Astrocyte (in vitro differentiated cells and primary cell): ENCODE results near the gene SLC39A2. TPM values are rescaled to one million over a fixed set of nuclear protein-coding genes. Genes with fewer than 3 reads are reported as not detected.

Experiments
- DNase-seq: peaks from one replicate; pipeline ENCODE4 v3.0.0-alpha.2; 2010; ENCODE audit warnings: low read depth
- FAIRE-seq: peaks from 2 replicates; lab custom pipeline; 2011; peaks lifted over from hg19 to GRCh38; lab: Jason Lieb, UNC
- H2AFZ ChIP-seq: 2 replicates; pipeline ENCODE4 v1.6.0; 2012; ENCODE audit warnings: low read depth, low read length, inconsistent platforms
- H3K27ac ChIP-seq: 2 replicates; pipeline ENCODE4 v1.5.1; 2011; ENCODE audit warnings: low read depth, low read length, inconsistent platforms
- H3K27me3 ChIP-seq: 2 replicates; pipeline ENCODE4 v1.6.0; 2011; ENCODE audit warnings: low read length, inconsistent platforms; ENCODE audit not compliant: insufficient read depth
- H3K36me3 ChIP-seq: 2 replicates; pipeline ENCODE4 v1.5.1; 2011; ENCODE audit warnings: low read length, inconsistent platforms; ENCODE audit not compliant: insufficient read depth
- H3K4me1 ChIP-seq: 2 replicates; pipeline ENCODE4 v1.5.1; 2011; ENCODE audit warnings: low read length, inconsistent platforms; ENCODE audit not compliant: insufficient read depth
- H3K4me2 ChIP-seq: 2 replicates; pipeline ENCODE4 v1.6.0; 2012; ENCODE audit warnings: low read length, inconsistent platforms
- H3K4me3 ChIP-seq: 2 replicates; pipeline ENCODE4 v1.5.1; 2011; ENCODE audit warnings: low read depth, mild to moderate bottlenecking, low read length, inconsistent platforms; ENCODE audit not compliant: insufficient read depth
- H3K79me2 ChIP-seq: 2 replicates; pipeline ENCODE4 v1.6.0; 2012; ENCODE audit warnings: mild to moderate bottlenecking, low read length, inconsistent platforms; ENCODE audit not compliant: insufficient read depth
- H3K9ac ChIP-seq: 2 replicates; pipeline ENCODE4 v1.6.0; 2012; ENCODE audit warnings: mild to moderate bottlenecking, low read length, inconsistent platforms
- H3K9me3 ChIP-seq: 2 replicates; pipeline ENCODE4 v1.5.1; 2012; ENCODE audit warnings: low read depth, mild to moderate bottlenecking, low read length, inconsistent platforms; ENCODE audit not compliant: insufficient read depth
- H4K20me1 ChIP-seq: 2 replicates; pipeline ENCODE4 v1.6.0; 2012; ENCODE audit warnings: low read length, inconsistent platforms; ENCODE audit not compliant: insufficient read depth
- H3K27ac Mint-ChIP-seq: one replicate; pipeline ENCODE4 v1.8.0; 2021; ENCODE audit warnings: mild to moderate bottlenecking, mixed read lengths; ENCODE audit not compliant: unreplicated experiment
- H3K27me3 Mint-ChIP-seq: one replicate; pipeline ENCODE4 v1.8.0; 2021; ENCODE audit warnings: low read depth, mixed read lengths; ENCODE audit not compliant: unreplicated experiment
- H3K36me3 Mint-ChIP-seq: one replicate; pipeline ENCODE4 v1.8.0; 2021; ENCODE audit warnings: low read depth, mixed read lengths; ENCODE audit not compliant: unreplicated experiment
- H3K4me1 Mint-ChIP-seq: one replicate; pipeline ENCODE4 v1.8.0; 2021; ENCODE audit warnings: low read depth, mixed read lengths; ENCODE audit not compliant: unreplicated experiment
- H3K4me3 Mint-ChIP-seq: one replicate; pipeline ENCODE4 v1.8.0; 2021; ENCODE audit warnings: mild to moderate bottlenecking, moderate library complexity, mixed read lengths; ENCODE audit not compliant: unreplicated experiment
- H3K9me3 Mint-ChIP-seq: one replicate; pipeline ENCODE4 v1.8.0; 2021; ENCODE audit warnings: mild to moderate bottlenecking, mixed read lengths; ENCODE audit not compliant: unreplicated experiment
- EZH2 ChIP-seq: IDR thresholded peaks from 2 replicates; pipeline ENCODE4 v1.6.1; 2012; ENCODE audit warnings: mild to moderate bottlenecking, low read length, inconsistent platforms; ENCODE audit not compliant: insufficient read depth
- total RNA-seq: library from RNA; stranded (reverse); gene quantifications from 2 replicates; pipeline ENCODE4 v1.2.1, GENCODE V29; 2021
- TF ChIP-seq, protein P1 (sequence below): IDR thresholded peaks from 2 replicates; pipeline ENCODE4 v1.5.1; 2011; ENCODE audit warnings: low read depth, mild to moderate bottlenecking, inconsistent platforms, low read length, moderate library complexity; ENCODE audit not compliant: insufficient read depth

The SLC39A2 gene
- total RNA-seq, 1 donor from 2014 or later: 0.30 TPM

DNA sequence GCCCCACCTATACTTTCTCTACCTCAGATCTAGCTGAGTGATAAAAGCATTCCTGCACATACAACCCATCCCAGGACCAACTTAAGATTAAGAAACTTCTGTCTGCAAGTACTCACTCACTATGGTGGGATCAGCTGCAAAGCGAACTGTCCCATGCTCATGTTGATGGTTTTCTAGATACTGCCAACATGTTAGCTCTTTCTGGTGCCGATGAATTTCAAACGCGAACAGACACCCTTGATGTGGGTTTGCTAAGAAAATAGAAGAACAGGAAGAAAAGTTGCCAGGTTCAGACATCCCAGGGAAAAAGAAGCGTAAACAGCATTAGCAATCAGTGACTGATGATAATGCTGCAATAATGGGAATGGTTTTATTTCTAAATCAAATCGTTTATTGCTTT lies 1.5 kb upstream of the SLC39A2 start:
- H4K20me1 ChIP-seq: peaks cover 5% of the 10 kb centered on the region
- H3K79me2 ChIP-seq: no peaks in the 10 kb centered on the region
- H3K9ac ChIP-seq: no peak overlapping the region
- Mint-ChIP-seq H3K36me3 (peaks cover 15% of the 10 kb centered on the region), H3K4me3 (no peak overlapping the region), H3K4me1 (peaks cover 14% of the 10 kb centered on the region), H3K27ac (no peak overlapping the region), H3K9me3 (no peaks in the 10 kb centered on the region), H3K27me3 (no peaks in the 10 kb centered on the region)
- no peaks in the 10 kb centered on the region for H3K27me3 ChIP-seq
- H2AFZ ChIP-seq: no peak overlapping the region
- no peak overlapping the region for H3K4me3 ChIP-seq
- no peak overlapping the region for H3K27ac ChIP-seq
- H3K9me3 ChIP-seq: no peaks in the 10 kb centered on the region
- H3K36me3 ChIP-seq: peaks cover 33% of the 10 kb centered on the region
- H3K4me2 ChIP-seq: no peak overlapping the region
- FAIRE-seq (no peak), DNase-seq (no peak)
- peaks cover 7% of the 10 kb centered on the region for H3K4me1 ChIP-seq
- no peak for TF ChIP-seq EZH2
- TF ChIP-seq, protein P1, sequence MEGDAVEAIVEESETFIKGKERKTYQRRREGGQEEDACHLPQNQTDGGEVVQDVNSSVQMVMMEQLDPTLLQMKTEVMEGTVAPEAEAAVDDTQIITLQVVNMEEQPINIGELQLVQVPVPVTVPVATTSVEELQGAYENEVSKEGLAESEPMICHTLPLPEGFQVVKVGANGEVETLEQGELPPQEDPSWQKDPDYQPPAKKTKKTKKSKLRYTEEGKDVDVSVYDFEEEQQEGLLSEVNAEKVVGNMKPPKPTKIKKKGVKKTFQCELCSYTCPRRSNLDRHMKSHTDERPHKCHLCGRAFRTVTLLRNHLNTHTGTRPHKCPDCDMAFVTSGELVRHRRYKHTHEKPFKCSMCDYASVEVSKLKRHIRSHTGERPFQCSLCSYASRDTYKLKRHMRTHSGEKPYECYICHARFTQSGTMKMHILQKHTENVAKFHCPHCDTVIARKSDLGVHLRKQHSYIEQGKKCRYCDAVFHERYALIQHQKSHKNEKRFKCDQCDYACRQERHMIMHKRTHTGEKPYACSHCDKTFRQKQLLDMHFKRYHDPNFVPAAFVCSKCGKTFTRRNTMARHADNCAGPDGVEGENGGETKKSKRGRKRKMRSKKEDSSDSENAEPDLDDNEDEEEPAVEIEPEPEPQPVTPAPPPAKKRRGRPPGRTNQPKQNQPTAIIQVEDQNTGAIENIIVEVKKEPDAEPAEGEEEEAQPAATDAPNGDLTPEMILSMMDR: no peak

DNA sequence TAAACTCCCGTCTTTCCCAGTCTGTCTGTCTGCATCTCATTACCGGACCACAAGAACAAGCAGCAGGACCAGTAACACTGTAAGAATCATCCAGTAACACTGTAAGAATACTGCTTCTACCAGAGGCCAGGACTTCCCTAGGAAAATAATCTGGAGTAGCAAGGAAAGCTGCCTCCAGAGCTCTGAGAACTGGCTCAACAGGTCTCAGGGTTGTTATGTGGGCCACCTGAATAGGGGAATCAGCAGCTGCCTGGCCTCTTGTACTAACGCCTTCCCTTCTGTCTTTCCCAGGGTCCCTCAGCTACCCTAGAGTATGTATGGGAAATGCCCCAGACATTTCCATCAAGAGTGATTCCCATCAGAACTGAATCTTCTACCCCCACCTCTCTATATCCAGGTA lies 954 bp upstream of the SLC39A2 start:
- no peak overlapping the region for H3K9ac ChIP-seq
- peaks cover 5% of the 10 kb centered on the region for H4K20me1 ChIP-seq
- peaks cover 14% of the 10 kb centered on the region for H3K4me1 Mint-ChIP-seq
- peak overlapping the region; percentile 6 for H3K4me3 Mint-ChIP-seq
- H3K79me2 ChIP-seq: no peaks in the 10 kb centered on the region
- H2AFZ ChIP-seq: no peak overlapping the region
- peaks cover 13% of the 10 kb centered on the region for H3K36me3 Mint-ChIP-seq
- no peaks in the 10 kb centered on the region for H3K9me3 ChIP-seq
- no peaks in the 10 kb centered on the region for H3K27me3 ChIP-seq
- no peak for DNase-seq
- H3K4me3 ChIP-seq: no peak overlapping the region
- no peak for FAIRE-seq
- peaks cover 7% of the 10 kb centered on the region for H3K4me1 ChIP-seq
- no peak for TF ChIP-seq EZH2
- TF ChIP-seq, protein P1: no peak
- peaks cover 27% of the 10 kb centered on the region for H3K36me3 ChIP-seq
- H3K4me2 ChIP-seq: no peak overlapping the region
- H3K27ac Mint-ChIP-seq: no peak overlapping the region
- no peaks in the 10 kb centered on the region for H3K27me3 Mint-ChIP-seq
- H3K9me3 Mint-ChIP-seq: no peaks in the 10 kb centered on the region
- no peak overlapping the region for H3K27ac ChIP-seq

DNA sequence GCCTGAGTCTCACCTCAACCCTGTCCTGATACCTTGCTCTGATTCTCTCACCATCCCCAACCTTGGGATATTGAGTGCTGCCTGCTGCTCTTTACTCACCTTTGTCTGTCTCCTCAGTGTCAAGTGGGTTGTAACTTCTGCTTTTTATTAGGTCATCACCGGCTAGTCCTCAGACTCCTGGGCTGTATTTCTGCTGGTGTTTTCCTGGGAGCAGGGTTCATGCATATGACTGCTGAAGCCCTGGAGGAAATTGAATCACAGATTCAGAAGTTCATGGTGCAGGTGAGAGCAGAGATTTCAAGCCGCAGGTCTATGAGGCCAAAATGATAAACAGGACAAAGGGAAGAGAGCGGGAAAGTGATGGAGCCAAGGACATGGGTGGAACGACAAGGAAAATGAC lies 498 bp downstream of the SLC39A2 start:
- no peak for TF ChIP-seq EZH2
- TF ChIP-seq, protein P1: no peak
- H3K4me1 ChIP-seq: peaks cover 7% of the 10 kb centered on the region
- no peak overlapping the region for H3K27ac Mint-ChIP-seq
- peaks cover 5% of the 10 kb centered on the region for H4K20me1 ChIP-seq
- no peaks in the 10 kb centered on the region for H3K9me3 Mint-ChIP-seq
- H3K4me2 ChIP-seq: no peak overlapping the region
- H3K27ac ChIP-seq: no peak overlapping the region
- no peak for FAIRE-seq
- no peak overlapping the region for H3K4me3 Mint-ChIP-seq
- H3K27me3 ChIP-seq: no peaks in the 10 kb centered on the region
- no peaks in the 10 kb centered on the region for H3K27me3 Mint-ChIP-seq
- DNase-seq: no peak
- peaks cover 17% of the 10 kb centered on the region for H3K36me3 ChIP-seq
- H3K36me3 Mint-ChIP-seq: peaks cover 12% of the 10 kb centered on the region
- H3K4me1 Mint-ChIP-seq: peaks cover 14% of the 10 kb centered on the region
- H2AFZ ChIP-seq: no peak overlapping the region
- no peaks in the 10 kb centered on the region for H3K9me3 ChIP-seq
- no peak overlapping the region for H3K9ac ChIP-seq
- H3K4me3 ChIP-seq: no peak overlapping the region
- no peaks in the 10 kb centered on the region for H3K79me2 ChIP-seq
